ENCODE results near the gene TLE3. TPM values are rescaled to one million over a fixed set of nuclear protein-coding genes. Genes with fewer than 3 reads are reported as not detected.

TLE3 gene
- total RNA-seq: 16.2 and 22.2 TPM in 2 replicates

DNA sequence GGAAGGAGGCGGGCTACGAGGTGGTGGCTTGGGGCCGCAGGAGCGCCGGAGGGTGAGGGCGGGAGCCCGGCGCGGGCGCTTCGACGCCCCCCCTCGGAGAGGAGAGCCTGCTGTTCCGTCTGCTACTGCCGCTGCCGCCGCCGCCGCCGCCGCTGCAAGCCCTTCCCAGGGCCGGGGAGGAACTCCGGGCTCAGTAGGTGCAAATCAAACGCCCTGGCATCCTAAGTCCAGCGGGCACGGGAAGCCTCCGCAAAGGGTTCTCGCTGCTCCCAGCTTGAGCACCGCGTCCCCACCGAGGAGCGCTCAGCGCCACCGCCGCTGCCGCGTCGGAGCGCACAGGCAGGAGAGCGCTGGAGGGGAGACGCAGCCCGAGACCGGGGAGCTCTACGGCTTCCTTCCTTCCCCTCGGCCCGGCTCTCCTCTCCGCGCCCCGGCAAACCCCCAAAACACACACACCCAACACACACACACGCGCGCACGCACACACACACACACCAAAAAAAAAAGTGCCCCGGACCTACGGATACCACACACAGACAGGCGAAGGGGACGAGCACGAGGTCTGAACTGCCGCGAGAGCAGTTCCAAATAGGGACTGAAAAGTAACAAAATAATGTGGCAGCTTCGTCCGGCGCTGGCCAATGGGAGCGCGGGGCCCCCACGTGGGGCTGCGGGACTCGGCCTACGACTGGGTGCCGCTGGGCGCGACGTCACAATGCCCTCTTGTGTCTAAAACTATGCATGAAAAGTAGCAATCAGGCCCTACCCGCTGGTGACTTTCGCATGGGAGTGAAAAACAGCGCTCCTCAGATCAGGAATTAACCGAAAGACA lies at the start of gene TLE3:
Gene TLE3, minus strand, starts transcription at position 597 of the 832 bp plus-strand sequence. CDS start 1,119 bp downstream, outside the sequence.

All from aortic smooth muscle cell (primary cell).